GM13977 (cell line): ENCODE measurements around the gene SREK1.
"Not testable (repeated sequence)": the region's sequence is repeated elsewhere in the genome, so short reads cannot be mapped to it uniquely, and the experiment has no call there.

Source experiments
- DNase-seq: peaks from one replicate; pipeline ENCODE4 v3.0.0; 2012; ENCODE audit warnings: low spot score
- in situ Hi-C: fragments of 300-500 bp; cut with MboI; formaldehyde crosslinking; loops from one replicate; pipeline ENCODE4 v1.12.0; 2022; ENCODE audit warnings: low sequenced_read_pairs, low pct_unique_long_range_greater_than_20kb, mixed read lengths, inconsistent platforms; ENCODE audit not compliant: unreplicated experiment
- TF ChIP-seq, protein P1 (sequence below): IDR thresholded peaks from 2 replicates; pipeline ENCODE4 v1.5.1; 2012; ENCODE audit warnings: mild to moderate bottlenecking, control low read depth; ENCODE audit not compliant: insufficient read depth; ENCODE audit errors: extremely low read depth, missing control alignments

Gene SREK1

GRCh38 chr5:66209794-66210193, 65.7 kb downstream of the SREK1 start:
- no peak for DNase-seq
- TF ChIP-seq, protein P1, sequence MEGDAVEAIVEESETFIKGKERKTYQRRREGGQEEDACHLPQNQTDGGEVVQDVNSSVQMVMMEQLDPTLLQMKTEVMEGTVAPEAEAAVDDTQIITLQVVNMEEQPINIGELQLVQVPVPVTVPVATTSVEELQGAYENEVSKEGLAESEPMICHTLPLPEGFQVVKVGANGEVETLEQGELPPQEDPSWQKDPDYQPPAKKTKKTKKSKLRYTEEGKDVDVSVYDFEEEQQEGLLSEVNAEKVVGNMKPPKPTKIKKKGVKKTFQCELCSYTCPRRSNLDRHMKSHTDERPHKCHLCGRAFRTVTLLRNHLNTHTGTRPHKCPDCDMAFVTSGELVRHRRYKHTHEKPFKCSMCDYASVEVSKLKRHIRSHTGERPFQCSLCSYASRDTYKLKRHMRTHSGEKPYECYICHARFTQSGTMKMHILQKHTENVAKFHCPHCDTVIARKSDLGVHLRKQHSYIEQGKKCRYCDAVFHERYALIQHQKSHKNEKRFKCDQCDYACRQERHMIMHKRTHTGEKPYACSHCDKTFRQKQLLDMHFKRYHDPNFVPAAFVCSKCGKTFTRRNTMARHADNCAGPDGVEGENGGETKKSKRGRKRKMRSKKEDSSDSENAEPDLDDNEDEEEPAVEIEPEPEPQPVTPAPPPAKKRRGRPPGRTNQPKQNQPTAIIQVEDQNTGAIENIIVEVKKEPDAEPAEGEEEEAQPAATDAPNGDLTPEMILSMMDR = no peak
- in situ Hi-C loops = no loop called here

GRCh38 chr5:66213533-66213932, 69.4 kb downstream of the SREK1 start:
- DNase-seq = no peak
- in situ Hi-C loops = no loop called here
- TF ChIP-seq, protein P1 = no peak

DNA sequence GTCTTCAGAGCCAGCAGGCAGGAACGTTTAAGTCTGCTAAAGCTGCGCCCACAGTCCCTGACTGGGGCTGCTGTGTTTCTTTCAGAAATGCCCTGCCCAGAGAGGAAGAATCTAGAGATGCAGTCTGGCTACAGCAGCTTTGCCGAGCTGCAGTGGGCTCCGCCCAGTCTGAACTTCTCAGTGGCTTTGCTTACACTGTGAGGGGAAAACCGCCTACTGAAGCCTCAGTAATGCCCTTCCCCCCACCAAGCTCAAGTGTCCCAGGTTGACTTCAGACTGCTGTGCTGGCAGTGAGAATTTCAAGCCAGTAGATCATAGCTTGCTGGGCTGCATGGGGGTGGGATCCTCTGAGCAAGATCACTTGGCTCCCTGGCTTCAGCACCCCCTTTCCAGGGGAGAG, 78.4 kb downstream of the SREK1 start:
- in situ Hi-C loops = no loop called here
- no peak for DNase-seq
- TF ChIP-seq, protein P1 = no peak

DNA sequence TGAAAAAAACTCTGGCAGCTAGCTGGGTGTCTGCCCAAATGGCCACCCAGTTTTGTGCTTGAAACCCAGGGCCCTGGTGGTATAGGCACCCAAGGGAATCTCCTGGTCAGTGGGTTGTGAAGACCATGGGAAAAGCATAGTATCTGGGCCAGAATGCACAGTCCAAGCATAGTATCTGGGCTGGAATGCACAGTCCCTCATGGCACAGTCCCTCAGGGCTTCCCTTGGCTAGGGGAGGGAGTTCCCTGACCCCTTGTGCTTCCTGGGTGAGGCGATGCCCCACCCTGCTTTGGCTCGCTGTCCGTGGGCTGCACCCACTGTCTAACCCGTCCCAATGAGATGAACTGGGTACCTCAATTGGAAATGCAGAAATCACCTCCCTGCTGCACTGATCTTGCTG, 78.8 kb downstream of the SREK1 start:
- in situ Hi-C loops, DNase-seq: not testable (repeated sequence)

DNA sequence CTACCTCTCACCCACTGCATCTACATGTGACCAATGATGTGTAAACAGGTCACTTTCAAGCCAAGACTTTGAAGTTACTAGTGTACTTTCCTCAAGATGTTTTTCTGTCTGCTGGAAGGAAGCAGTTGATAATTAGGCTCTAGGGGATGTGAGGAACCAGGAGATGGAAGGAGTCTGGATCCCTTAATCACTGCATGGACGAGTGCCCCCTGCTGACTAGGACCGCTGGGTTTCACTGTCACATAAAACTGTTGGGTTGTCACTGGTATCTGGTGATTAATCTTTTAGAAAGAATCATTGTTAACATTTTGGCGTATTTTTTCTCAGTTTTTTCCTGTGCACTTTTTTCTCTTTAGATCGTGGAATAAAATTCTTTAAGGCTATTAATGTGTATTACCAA, 79.5 kb downstream of the SREK1 start:
- peak; percentile 15 for DNase-seq
- TF ChIP-seq, protein P1 = peak; percentile 40
- in situ Hi-C loops = no loop called here

- TF ChIP-seq, protein P1 = no peak
Measured at GRCh38 chr5:66224274-66224673, 80.2 kb downstream of the SREK1 start.

GRCh38 chr5:66224773-66225553, 80.9 kb downstream of the SREK1 start:
- DNase-seq = no peak
- in situ Hi-C loops = no loop called here
- TF ChIP-seq, protein P1 = no peak

More at GRCh38 chr5:66224274-66224673, 80.2 kb downstream of the SREK1 start:
- no peak for DNase-seq
- in situ Hi-C loops = no loop called here
